K562 (cell line): Measurements from ENCODE around the gene ADCY1. TPM values are rescaled to one million over a fixed set of nuclear protein-coding genes. Genes with fewer than 3 reads are reported as not detected.

Experiments
- ATAC-seq: fragments of 200-7000 bp; cut with Tn5 transposase; 3 replicates; pipeline ENCODE4 v1.9.1; 2020; ENCODE audit warnings: moderate library complexity
- BruUV-seq: library from RNA; stranded (reverse); fragments of 400-500 nt; replicated peaks from 2 replicates; lab custom pipeline; 2021; lab: Mats Ljungman, UMichigan
- CTCF ChIA-PET: fragments of 300-600 bp; formaldehyde crosslinking; extraction: SDS; loops from one replicate; lab custom pipeline; 2021; ENCODE audit warnings: low intra/inter-chr PET ratio; lab: Yijun Ruan, JAX
- POLR2A ChIA-PET: fragments of 300-600, 350-650 bp; sonication (Branson Sonifier 250); formaldehyde crosslinking; extraction: SDS; loops from one replicate; lab custom pipeline; 2021; ENCODE audit warnings: antibody characterized with exemption, inconsistent platforms; lab: Yijun Ruan, JAX
- DNase-seq, 4 experiments: peaks; one replicate each; pipeline versions ENCODE4 v3.0.0 to v3.0.0-alpha.2; 2011 to 2018; ENCODE audit warnings: low spot score in 3 of 4, mixed read lengths in 3 of 4; ENCODE audit errors: extremely low read depth in 1 of 4
- FAIRE-seq: peaks from 2 replicates; lab custom pipeline; 2011; peaks lifted over from hg19 to GRCh38; lab: Jason Lieb, UNC
- H2AFZ ChIP-seq: 2 replicates; pipeline ENCODE4 v1.6.0; 2011; ENCODE audit warnings: low read depth, low read length, control low read depth, inconsistent platforms
- H3K27ac ChIP-seq: fragments of 200-600 bp; 3 replicates; pipeline ENCODE4 v1.8.0; 2011; ENCODE audit warnings: low read depth, mild to moderate bottlenecking, control low read depth, inconsistent platforms, low read length, moderate library complexity, mixed read lengths; ENCODE audit errors: extremely low read depth
- H3K27me3 ChIP-seq, 2 experiments: fragments of 300-600 bp in 1 of 2; 2 replicates in 1 of 2; 3 replicates in 1 of 2; pipeline versions ENCODE4 v1.6.0 to v1.8.0; 2011; ENCODE audit warnings: inconsistent platforms in 2 of 2, low read length in 2 of 2, mild to moderate bottlenecking in 1 of 2, mixed read lengths in 1 of 2, moderate library complexity in 1 of 2; ENCODE audit not compliant: control insufficient read depth in 2 of 2, insufficient read depth in 2 of 2
- H3K36me3 ChIP-seq: fragments of 300-600 bp; 3 replicates; pipeline ENCODE4 v1.8.0; 2011; ENCODE audit warnings: mild to moderate bottlenecking, low read length, inconsistent platforms; ENCODE audit not compliant: control insufficient read depth, insufficient read depth
- H3K4me1 ChIP-seq, 2 experiments: fragments of 200-600 bp in 1 of 2; replicated peaks in 1 of 2; 2 replicates in 1 of 2; 3 replicates in 1 of 2; pipeline versions ENCODE4 v1.5.1 to v1.8.0; 2011; ENCODE audit warnings: inconsistent platforms in 2 of 2, low read length in 2 of 2, mild to moderate bottlenecking in 1 of 2, mixed read lengths in 1 of 2, moderate library complexity in 1 of 2; ENCODE audit not compliant: control insufficient read depth in 2 of 2, insufficient read depth in 2 of 2
- H3K4me2 ChIP-seq: 2 replicates; pipeline ENCODE4 v1.6.1; 2011; ENCODE audit warnings: low read length, control low read depth, inconsistent platforms, mixed read lengths; ENCODE audit not compliant: insufficient read depth
- H3K4me3 ChIP-seq: fragments of 200-600 bp; sonication (generic), shearing (Covaris generic); 2 replicates; pipeline ENCODE4 v1.5.1; 2016; ENCODE audit warnings: control low read depth, inconsistent platforms
- H3K79me2 ChIP-seq: fragments of 200-600 bp; 3 replicates; pipeline ENCODE4 v1.8.0; 2011; ENCODE audit warnings: low read length, inconsistent platforms; ENCODE audit not compliant: control insufficient read depth, insufficient read depth
- H3K9ac ChIP-seq, 2 experiments: 2 replicates each; pipeline versions ENCODE4 v1.6.0 to v1.6.1; 2011; ENCODE audit warnings: low read depth in 2 of 2, low read length in 2 of 2, control low read depth in 1 of 2, inconsistent platforms in 1 of 2, mild to moderate bottlenecking in 1 of 2, mixed read lengths in 1 of 2; ENCODE audit not compliant: insufficient read depth in 1 of 2
- H3K9me1 ChIP-seq: one replicate; pipeline ENCODE4 v1.6.0; 2011; ENCODE audit warnings: inconsistent platforms, mild to moderate bottlenecking, low read length, moderate library complexity; ENCODE audit not compliant: control insufficient read depth, insufficient read depth
- H3K9me3 ChIP-seq: replicated peaks from 2 replicates; pipeline ENCODE4 v1.5.1; 2011; ENCODE audit warnings: low read depth, low read length, inconsistent platforms; ENCODE audit not compliant: control insufficient read depth, insufficient read depth
- H4K20me1 ChIP-seq: replicated peaks from 2 replicates; pipeline ENCODE4 v1.6.1; 2011; ENCODE audit warnings: low read length, inconsistent platforms, mixed read lengths; ENCODE audit not compliant: control insufficient read depth, insufficient read depth
- KDM4B ChIP-seq, 2 experiments: fragments of 450-650 bp in 1 of 2; sonication (generic) in 1 of 2; IDR thresholded peaks; 2 replicates each; pipeline ENCODE4 v1.6.1; 2016 to 2017; ENCODE audit warnings: borderline replicate concordance in 2 of 2, antibody characterized with exemption in 1 of 2, low read depth in 1 of 2, mild to moderate bottlenecking in 1 of 2
- NELFE ChIP-seq: IDR thresholded peaks from 2 replicates; pipeline ENCODE4 v1.6.1; 2011; ENCODE audit warnings: mild to moderate bottlenecking; ENCODE audit not compliant: insufficient read depth, insufficient read length
- POLR2AphosphoS5 ChIP-seq: IDR thresholded peaks from 2 replicates; pipeline ENCODE4 v1.6.1; 2011; ENCODE audit warnings: mild to moderate bottlenecking, low read depth, low read length, moderate library complexity; ENCODE audit not compliant: control insufficient read depth, insufficient read depth
- RFX7 ChIP-seq: fragments of 250-450 bp; sonication (Bioruptor Pico); IDR thresholded peaks from 2 replicates; pipeline ENCODE4 v1.5.1; 2021; ENCODE audit warnings: mild to moderate bottlenecking
- SLC30A9 ChIP-seq: fragments of 250-450 bp; sonication (Bioruptor Pico); IDR thresholded peaks from 2 replicates; pipeline ENCODE4 v1.8.0; 2022; ENCODE audit warnings: mild to moderate bottlenecking, moderate library complexity
- STAT5B ChIP-seq: fragments of 250-450 bp; sonication (Bioruptor Pico); IDR thresholded peaks from 2 replicates; pipeline ENCODE4 v1.8.0; 2021; ENCODE audit warnings: mild to moderate bottlenecking, inconsistent platforms
- ZBTB7A ChIP-seq: IDR thresholded peaks from 2 replicates; pipeline ENCODE4 v1.6.1; 2011; ENCODE audit warnings: low read depth, mild to moderate bottlenecking, low read length, moderate library complexity, borderline replicate concordance; ENCODE audit not compliant: control insufficient read depth
- ZNF124 ChIP-seq: sonication (generic); formaldehyde crosslinking; IDR thresholded peaks from 2 replicates; pipeline ENCODE4 v1.8.1; 2022; ENCODE audit warnings: missing genetic modification reagents
- ZNF212 ChIP-seq: fragments of 450-650 bp; formaldehyde crosslinking; IDR thresholded peaks from 2 replicates; pipeline ENCODE4 v1.4.0; 2020; ENCODE audit warnings: mild to moderate bottlenecking
- ZNF316 ChIP-seq: fragments of 450-650 bp; IDR thresholded peaks from 2 replicates; pipeline ENCODE4 v1.6.1; 2016
- WGBS: fragments of 100-300 bp; shearing (Covaris generic); methylation state at CpG from one replicate; pipeline ENCODE4 v1.1.6; 2016; ENCODE audit warnings: low coverage, mixed read lengths; ENCODE audit not compliant: insufficient coverage; ENCODE audit errors: missing lambda C conversion rate; 5-methylcytosine and 5-hydroxymethylcytosine counted together
- in situ Hi-C: fragments of 300-500 bp; cut with MboI; formaldehyde crosslinking; loops from 4 replicates; pipeline ENCODE4 v1.15.0; 2018; ENCODE audit warnings: inconsistent platforms, mixed read lengths
- intact Hi-C: fragments of 100-400 bp; cut with micrococcal nuclease; formaldehyde crosslinking; loops from 2 replicates; pipeline ENCODE4 v1.14.2; 2022
- polyA plus RNA-seq, 8 experiments: library from polyadenylated mRNA; depleted of rRNA in 4 of 8; stranded (reverse) in 5 of 8; unstranded in 3 of 8; fragments of >200 nt; fragmentation: Nextera tagmentation in 2 of 8; fragmentation: Illumina TruSeq in 1 of 8; extraction: Ambion mirVana in 2 of 8; extraction: Trizol in 1 of 8; gene quantifications; 2 replicates each; pipeline versions ENCODE4 v1.2.1 to v1.2.3, GENCODE V29; 2011 to 2014; ENCODE audit warnings: inconsistent platforms in 1 of 8, missing spikeins in 1 of 8
- total RNA-seq, 7 experiments: library from RNA; depleted of rRNA in 6 of 7; stranded (reverse); fragments of >200 nt in 6 of 7; fragmentation: Illumina TruSeq in 2 of 7; extraction: Trizol in 2 of 7; gene quantifications; 2 replicates each; pipeline versions ENCODE4 v1.2.1 to v1.2.3, GENCODE V29; 2011 to 2021; ENCODE audit warnings: low replicate concordance in 1 of 7
- TF ChIP-seq, protein P1 (sequence below): sonication (generic); formaldehyde crosslinking; IDR thresholded peaks from 2 replicates; pipeline ENCODE4 v1.8.0; 2022; ENCODE audit warnings: mild to moderate bottlenecking, missing genetic modification reagents
- TF ChIP-seq, protein P2 (sequence below): sonication (generic); formaldehyde crosslinking; IDR thresholded peaks from 2 replicates; pipeline ENCODE4 v1.8.0; 2023; ENCODE audit warnings: mild to moderate bottlenecking, missing genetic modification reagents
- TF ChIP-seq, protein P3 (sequence below): fragments of 150-350 bp; IDR thresholded peaks from 2 replicates; pipeline ENCODE4 v1.6.1; 2014; ENCODE audit warnings: low read depth, mild to moderate bottlenecking, low read length, borderline replicate concordance

ADCY1 gene
- total and polyA plus RNA-seq, 9 of the 15 experiments (the other 6 are each of a cell fraction or from before 2014, with no cell fraction given) = under 0.01 to 0.18 (median 0.10) TPM; not detected in 4

DNA sequence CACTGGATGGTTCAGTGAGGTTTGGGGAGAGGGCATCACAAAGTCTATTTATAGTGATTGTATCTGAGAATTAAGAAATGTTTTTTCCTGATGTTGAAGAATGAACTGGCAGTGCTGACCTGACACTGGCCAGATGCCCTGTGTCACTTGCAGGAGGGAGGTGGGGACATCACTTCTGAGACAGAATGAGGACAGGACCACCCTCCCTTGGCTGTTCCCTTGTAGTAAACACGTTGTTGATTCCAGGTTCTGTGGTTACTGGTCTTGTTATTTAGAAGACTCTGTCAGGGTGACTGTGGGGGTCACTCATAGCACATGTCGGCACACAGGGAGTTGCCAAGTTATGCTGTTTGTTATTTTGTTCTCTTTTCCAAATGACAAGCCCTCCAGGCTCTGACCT lies 126.4 kb downstream of the ADCY1 start:
- no peak for FAIRE-seq
- ATAC-seq = no peak
- BruUV-seq = no TSS peak
- CTCF ChIA-PET = no interaction called here
- no peak for DNase-seq
- H3K79me2 ChIP-seq = no peaks in the 10 kb centered on the region
- 0% methylated on average over 2 of the region's 2 CpGs for WGBS
- H3K9ac ChIP-seq = no peak overlapping the region
- H3K9me3 ChIP-seq = no peaks in the 10 kb centered on the region
- H3K9me1 ChIP-seq = no peaks in the 10 kb centered on the region
- POLR2A ChIA-PET = no interaction called here
- no peak overlapping the region for H3K27ac ChIP-seq
- no peaks in the 10 kb centered on the region for H3K36me3 ChIP-seq
- intact Hi-C loops = no loop called here
- no peak overlapping the region for H3K4me3 ChIP-seq
- in situ Hi-C loops = no loop called here
- H2AFZ ChIP-seq = no peak overlapping the region
- no peak overlapping the region for H3K4me2 ChIP-seq
- H4K20me1 ChIP-seq = no peaks in the 10 kb centered on the region
- peaks cover 37 to 62% of the 10 kb centered on the region in 2 experiments for H3K27me3 ChIP-seq
- H3K4me1 ChIP-seq = no peaks in the 10 kb centered on the region; a peak in 1 of 5 replicates
- no peak for TF ChIP-seq ZNF124
- TF ChIP-seq, protein P1, sequence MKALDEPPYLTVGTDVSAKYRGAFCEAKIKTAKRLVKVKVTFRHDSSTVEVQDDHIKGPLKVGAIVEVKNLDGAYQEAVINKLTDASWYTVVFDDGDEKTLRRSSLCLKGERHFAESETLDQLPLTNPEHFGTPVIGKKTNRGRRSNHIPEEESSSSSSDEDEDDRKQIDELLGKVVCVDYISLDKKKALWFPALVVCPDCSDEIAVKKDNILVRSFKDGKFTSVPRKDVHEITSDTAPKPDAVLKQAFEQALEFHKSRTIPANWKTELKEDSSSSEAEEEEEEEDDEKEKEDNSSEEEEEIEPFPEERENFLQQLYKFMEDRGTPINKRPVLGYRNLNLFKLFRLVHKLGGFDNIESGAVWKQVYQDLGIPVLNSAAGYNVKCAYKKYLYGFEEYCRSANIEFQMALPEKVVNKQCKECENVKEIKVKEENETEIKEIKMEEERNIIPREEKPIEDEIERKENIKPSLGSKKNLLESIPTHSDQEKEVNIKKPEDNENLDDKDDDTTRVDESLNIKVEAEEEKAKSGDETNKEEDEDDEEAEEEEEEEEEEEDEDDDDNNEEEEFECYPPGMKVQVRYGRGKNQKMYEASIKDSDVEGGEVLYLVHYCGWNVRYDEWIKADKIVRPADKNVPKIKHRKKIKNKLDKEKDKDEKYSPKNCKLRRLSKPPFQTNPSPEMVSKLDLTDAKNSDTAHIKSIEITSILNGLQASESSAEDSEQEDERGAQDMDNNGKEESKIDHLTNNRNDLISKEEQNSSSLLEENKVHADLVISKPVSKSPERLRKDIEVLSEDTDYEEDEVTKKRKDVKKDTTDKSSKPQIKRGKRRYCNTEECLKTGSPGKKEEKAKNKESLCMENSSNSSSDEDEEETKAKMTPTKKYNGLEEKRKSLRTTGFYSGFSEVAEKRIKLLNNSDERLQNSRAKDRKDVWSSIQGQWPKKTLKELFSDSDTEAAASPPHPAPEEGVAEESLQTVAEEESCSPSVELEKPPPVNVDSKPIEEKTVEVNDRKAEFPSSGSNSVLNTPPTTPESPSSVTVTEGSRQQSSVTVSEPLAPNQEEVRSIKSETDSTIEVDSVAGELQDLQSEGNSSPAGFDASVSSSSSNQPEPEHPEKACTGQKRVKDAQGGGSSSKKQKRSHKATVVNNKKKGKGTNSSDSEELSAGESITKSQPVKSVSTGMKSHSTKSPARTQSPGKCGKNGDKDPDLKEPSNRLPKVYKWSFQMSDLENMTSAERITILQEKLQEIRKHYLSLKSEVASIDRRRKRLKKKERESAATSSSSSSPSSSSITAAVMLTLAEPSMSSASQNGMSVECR (CRISPR knock-in tag) = no peak
- TF ChIP-seq ZNF212 (CRISPR knock-in tag) = no peak
- TF ChIP-seq NELFE = no peak
- TF ChIP-seq ZNF316 = no peak
- TF ChIP-seq KDM4B (IDR thresholded peaks at IDR 0.05; ENCODE audit: borderline replicate concordance in 2 of 2, low read depth in 1 of 2) = no peak
- no peak for TF ChIP-seq POLR2AphosphoS5
- no peak for TF ChIP-seq ZBTB7A
- no peak for TF ChIP-seq SLC30A9 (CRISPR knock-in tag)
- no peak for TF ChIP-seq RFX7 (CRISPR knock-in tag)
- TF ChIP-seq STAT5B = no peak
- TF ChIP-seq, protein P2, sequence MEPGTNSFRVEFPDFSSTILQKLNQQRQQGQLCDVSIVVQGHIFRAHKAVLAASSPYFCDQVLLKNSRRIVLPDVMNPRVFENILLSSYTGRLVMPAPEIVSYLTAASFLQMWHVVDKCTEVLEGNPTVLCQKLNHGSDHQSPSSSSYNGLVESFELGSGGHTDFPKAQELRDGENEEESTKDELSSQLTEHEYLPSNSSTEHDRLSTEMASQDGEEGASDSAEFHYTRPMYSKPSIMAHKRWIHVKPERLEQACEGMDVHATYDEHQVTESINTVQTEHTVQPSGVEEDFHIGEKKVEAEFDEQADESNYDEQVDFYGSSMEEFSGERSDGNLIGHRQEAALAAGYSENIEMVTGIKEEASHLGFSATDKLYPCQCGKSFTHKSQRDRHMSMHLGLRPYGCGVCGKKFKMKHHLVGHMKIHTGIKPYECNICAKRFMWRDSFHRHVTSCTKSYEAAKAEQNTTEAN (CRISPR knock-in tag) = no peak
- TF ChIP-seq, protein P3, sequence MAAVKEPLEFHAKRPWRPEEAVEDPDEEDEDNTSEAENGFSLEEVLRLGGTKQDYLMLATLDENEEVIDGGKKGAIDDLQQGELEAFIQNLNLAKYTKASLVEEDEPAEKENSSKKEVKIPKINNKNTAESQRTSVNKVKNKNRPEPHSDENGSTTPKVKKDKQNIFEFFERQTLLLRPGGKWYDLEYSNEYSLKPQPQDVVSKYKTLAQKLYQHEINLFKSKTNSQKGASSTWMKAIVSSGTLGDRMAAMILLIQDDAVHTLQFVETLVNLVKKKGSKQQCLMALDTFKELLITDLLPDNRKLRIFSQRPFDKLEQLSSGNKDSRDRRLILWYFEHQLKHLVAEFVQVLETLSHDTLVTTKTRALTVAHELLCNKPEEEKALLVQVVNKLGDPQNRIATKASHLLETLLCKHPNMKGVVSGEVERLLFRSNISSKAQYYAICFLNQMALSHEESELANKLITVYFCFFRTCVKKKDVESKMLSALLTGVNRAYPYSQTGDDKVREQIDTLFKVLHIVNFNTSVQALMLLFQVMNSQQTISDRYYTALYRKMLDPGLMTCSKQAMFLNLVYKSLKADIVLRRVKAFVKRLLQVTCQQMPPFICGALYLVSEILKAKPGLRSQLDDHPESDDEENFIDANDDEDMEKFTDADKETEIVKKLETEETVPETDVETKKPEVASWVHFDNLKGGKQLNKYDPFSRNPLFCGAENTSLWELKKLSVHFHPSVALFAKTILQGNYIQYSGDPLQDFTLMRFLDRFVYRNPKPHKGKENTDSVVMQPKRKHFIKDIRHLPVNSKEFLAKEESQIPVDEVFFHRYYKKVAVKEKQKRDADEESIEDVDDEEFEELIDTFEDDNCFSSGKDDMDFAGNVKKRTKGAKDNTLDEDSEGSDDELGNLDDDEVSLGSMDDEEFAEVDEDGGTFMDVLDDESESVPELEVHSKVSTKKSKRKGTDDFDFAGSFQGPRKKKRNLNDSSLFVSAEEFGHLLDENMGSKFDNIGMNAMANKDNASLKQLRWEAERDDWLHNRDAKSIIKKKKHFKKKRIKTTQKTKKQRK = no peak
